Endothelial cell of coronary artery (primary cell): Measurements from ENCODE around the gene CT45A7. TPM values are rescaled to one million over a fixed set of nuclear protein-coding genes. Genes with fewer than 3 reads are reported as not detected.

Source experiments
- total RNA-seq: library from RNA; depleted of rRNA; stranded (reverse); fragments of >200 nt; gene quantifications from 2 replicates; pipeline ENCODE4 v1.2.3, GENCODE V29; 2014

The CT45A7 gene
- not detected in 2 replicates for total RNA-seq

GRCh38 chrX:135837180-135837579 is at the start of gene CT45A7:
CT45A7 (minus strand) TSS chrX:135837280; CDS start chrX:135833533, 3,747 bp downstream.

GRCh38 chrX:135871712-135872111 is 34.6 kb upstream of the CT45A7 start, which contains the start of gene CT45A9:
CT45A9 (minus strand) TSS chrX:135871812; CDS start chrX:135868061, 3,751 bp downstream.

GRCh38 chrX:135854438-135854837 is 17.4 kb upstream of the CT45A7 start, which contains the start of gene CT45A8:
CT45A8 (minus strand) TSS chrX:135854538; CDS start chrX:135850783, 3,755 bp downstream.

GRCh38 chrX:135819912-135820311 is 17.2 kb downstream of the CT45A7 start, which contains the start of gene CT45A2:
CT45A2 (minus strand) TSS chrX:135820012; CDS start chrX:135816265, 3,747 bp downstream.

GRCh38 chrX:135802687-135803086 is 34.4 kb downstream of the CT45A7 start, which contains the start of gene CT45A6:
CT45A6 (minus strand) TSS chrX:135802787; CDS start chrX:135798993, 3,794 bp downstream.

GRCh38 chrX:135785403-135785802 is 51.7 kb downstream of the CT45A7 start, which contains the start of gene CT45A5:
CT45A5 (minus strand) TSS chrX:135785503; CDS start chrX:135781729, 3,774 bp downstream.

Other genes with a start within 250 kb of the CT45A7 start
- not detected in 2 replicates for gene CT45A1, start 123.6 kb downstream of the CT45A7 start, total RNA-seq
- gene CT45A3, start 69.1 kb downstream of the CT45A7 start, total RNA-seq, result not detected in 2 replicates
- gene CT45A5, start 51.8 kb downstream of the CT45A7 start, total RNA-seq, result not detected in 2 replicates
- not detected in 2 replicates for gene CT45A6, start 34.5 kb downstream of the CT45A7 start, total RNA-seq
- gene CT45A2, start 17.3 kb downstream of the CT45A7 start, total RNA-seq, result not detected in 2 replicates
- gene CT45A8, start 17.3 kb upstream of the CT45A7 start, total RNA-seq, result not detected in 2 replicates
- not detected in 2 replicates for gene CT45A9, start 34.5 kb upstream of the CT45A7 start, total RNA-seq
- not detected in 2 replicates for gene CT45A10, start 56.2 kb upstream of the CT45A7 start, total RNA-seq
- gene SAGE1, start 56.4 kb upstream of the CT45A7 start, total RNA-seq, result not detected in 2 replicates
- gene MMGT1, start 136.7 kb upstream of the CT45A7 start, total RNA-seq, result 5.8 and 8.1 TPM in 2 replicates
- 12.7 and 14.8 TPM in 2 replicates for gene SLC9A6, start 148.2 kb upstream of the CT45A7 start, total RNA-seq